IgD-negative memory B cell (primary cell): ENCODE data around the gene BSN. TPM values are rescaled to one million over a fixed set of nuclear protein-coding genes. Genes with fewer than 3 reads are reported as not detected.

Experiments
- H3K27ac Mint-ChIP-seq, 3 donors: one replicate each; pipeline ENCODE4 v1.8.0; 2020 to 2022; ENCODE audit warnings: mild to moderate bottlenecking in 3 of 3, mixed read lengths in 3 of 3, moderate library complexity in 1 of 3
- H3K27me3 Mint-ChIP-seq: one replicate; pipeline ENCODE4 v1.8.0; 2021; ENCODE audit warnings: mixed read lengths
- H3K36me3 Mint-ChIP-seq: one replicate; pipeline ENCODE4 v1.8.0; 2020; ENCODE audit warnings: mild to moderate bottlenecking, mixed read lengths
- H3K4me1 Mint-ChIP-seq, 3 donors: one replicate each; pipeline ENCODE4 v1.8.0; 2020 to 2022; ENCODE audit warnings: mixed read lengths in 3 of 3, mild to moderate bottlenecking in 1 of 3
- H3K4me3 Mint-ChIP-seq, 4 donors: one replicate each; pipeline ENCODE4 v1.8.0; 2020 to 2022; ENCODE audit warnings: mild to moderate bottlenecking in 4 of 4, mixed read lengths in 4 of 4, moderate library complexity in 3 of 4
- H3K9me3 Mint-ChIP-seq, 3 donors: one replicate each; pipeline ENCODE4 v1.8.0; 2020 to 2021; ENCODE audit warnings: mixed read lengths in 3 of 3, mild to moderate bottlenecking in 1 of 3
- polyA plus RNA-seq: library from polyadenylated mRNA; unstranded; fragments of 300-500 nt; fragmentation: Illumina TruSeq; gene quantifications from one replicate; pipeline ENCODE4 v1.2.3, GENCODE V29; 2021

Gene BSN
- polyA plus RNA-seq, 1 donor from 2014 or later: 0.05 TPM

GRCh38 chr3:49607105-49607591, 52.9 kb downstream of the BSN start:
- H3K4me1 Mint-ChIP-seq: no peaks in the 10 kb centered on the region
- no peak overlapping the region for H3K27ac Mint-ChIP-seq
- H3K27me3 Mint-ChIP-seq: no peaks in the 10 kb centered on the region
- no peak overlapping the region for H3K4me3 Mint-ChIP-seq
- H3K36me3 Mint-ChIP-seq: peaks cover 2% of the 10 kb centered on the region
- no peaks in the 10 kb centered on the region for H3K9me3 Mint-ChIP-seq

- Mint-ChIP-seq H3K36me3 (peaks cover under 1% of the 10 kb centered on the region), H3K9me3 (peaks cover 0 to 6% (median 0%) of the 10 kb centered on the region in 3 donors), H3K27ac (no peak overlapping the region), H3K27me3 (no peaks in the 10 kb centered on the region), H3K4me3 (no peak overlapping the region), H3K4me1 (no peaks in the 10 kb centered on the region)
Measured at GRCh38 chr3:49607796-49608195, 53.5 kb downstream of the BSN start.

- Mint-ChIP-seq H3K27me3 (no peaks in the 10 kb centered on the region), H3K9me3 (peaks cover 0 to 9% (median 0%) of the 10 kb centered on the region in 3 donors), H3K4me1 (no peaks in the 10 kb centered on the region), H3K4me3 (no peak overlapping the region), H3K36me3 (no peaks in the 10 kb centered on the region), H3K27ac (no peak overlapping the region)
Measured at GRCh38 chr3:49609314-49609713, 55.0 kb downstream of the BSN start.

GRCh38 chr3:49609815-49610214, 55.5 kb downstream of the BSN start:
- no peak overlapping the region for H3K27ac Mint-ChIP-seq
- no peaks in the 10 kb centered on the region for H3K4me1 Mint-ChIP-seq
- no peaks in the 10 kb centered on the region for H3K36me3 Mint-ChIP-seq
- H3K9me3 Mint-ChIP-seq: peaks cover 0 to 9% (median 0%) of the 10 kb centered on the region in 3 donors
- H3K27me3 Mint-ChIP-seq: no peaks in the 10 kb centered on the region
- no peak overlapping the region for H3K4me3 Mint-ChIP-seq

GRCh38 chr3:49610666-49611280, 56.5 kb downstream of the BSN start:
- Mint-ChIP-seq H3K27me3 (no peaks in the 10 kb centered on the region), H3K9me3 (peaks cover 0 to 9% (median 0%) of the 10 kb centered on the region in 3 donors), H3K36me3 (no peaks in the 10 kb centered on the region), H3K27ac (no peak overlapping the region), H3K4me3 (no peak overlapping the region), H3K4me1 (no peaks in the 10 kb centered on the region)

- Mint-ChIP-seq H3K4me1 (no peaks in the 10 kb centered on the region), H3K27ac (no peak overlapping the region), H3K4me3 (no peak overlapping the region), H3K36me3 (no peaks in the 10 kb centered on the region), H3K9me3 (peaks cover 0 to 9% (median 0%) of the 10 kb centered on the region in 3 donors), H3K27me3 (no peaks in the 10 kb centered on the region)
Measured at GRCh38 chr3:49611291-49611690, 57.0 kb downstream of the BSN start.

GRCh38 chr3:49611719-49612118, 57.4 kb downstream of the BSN start:
- Mint-ChIP-seq H3K27me3 (no peaks in the 10 kb centered on the region), H3K27ac (no peak overlapping the region), H3K4me1 (no peaks in the 10 kb centered on the region), H3K9me3 (peaks cover 0 to 9% (median 0%) of the 10 kb centered on the region in 3 donors), H3K4me3 (no peak overlapping the region), H3K36me3 (no peaks in the 10 kb centered on the region)

GRCh38 chr3:49614936-49615335, 60.7 kb downstream of the BSN start:
- H3K27ac Mint-ChIP-seq: peak overlapping the region in 1 of 3 donors; percentile 5
- no peak overlapping the region for H3K4me3 Mint-ChIP-seq
- peaks cover 0 to 9% (median 0%) of the 10 kb centered on the region in 3 donors for H3K9me3 Mint-ChIP-seq
- peaks cover 2% of the 10 kb centered on the region for H3K27me3 Mint-ChIP-seq
- no peaks in the 10 kb centered on the region for H3K4me1 Mint-ChIP-seq
- no peaks in the 10 kb centered on the region for H3K36me3 Mint-ChIP-seq

- Mint-ChIP-seq H3K27me3 (peaks cover 2% of the 10 kb centered on the region), H3K4me3 (no peak overlapping the region), H3K9me3 (peaks cover 0 to 9% (median 0%) of the 10 kb centered on the region in 3 donors), H3K4me1 (no peaks in the 10 kb centered on the region), H3K27ac (no peak overlapping the region), H3K36me3 (no peaks in the 10 kb centered on the region)
Measured at GRCh38 chr3:49616061-49616460, 61.8 kb downstream of the BSN start.

- no peak overlapping the region for H3K4me3 Mint-ChIP-seq
- H3K27me3 Mint-ChIP-seq: peaks cover 4% of the 10 kb centered on the region
- peaks cover 0 to 9% (median 0%) of the 10 kb centered on the region in 3 donors for H3K9me3 Mint-ChIP-seq
- no peaks in the 10 kb centered on the region for H3K36me3 Mint-ChIP-seq
- H3K27ac Mint-ChIP-seq: no peak overlapping the region
- no peaks in the 10 kb centered on the region for H3K4me1 Mint-ChIP-seq
Measured at GRCh38 chr3:49616491-49616941, 62.2 kb downstream of the BSN start.

GRCh38 chr3:49617390-49618013, 63.2 kb downstream of the BSN start:
- Mint-ChIP-seq H3K4me1 (no peaks in the 10 kb centered on the region), H3K9me3 (peaks cover 0 to 6% (median 0%) of the 10 kb centered on the region in 3 donors), H3K27ac (no peak overlapping the region), H3K36me3 (no peaks in the 10 kb centered on the region), H3K27me3 (peaks cover 4% of the 10 kb centered on the region), H3K4me3 (no peak overlapping the region)

GRCh38 chr3:49618412-49618811, 64.1 kb downstream of the BSN start:
- Mint-ChIP-seq H3K4me1 (no peaks in the 10 kb centered on the region), H3K9me3 (no peaks in the 10 kb centered on the region), H3K27me3 (peaks cover 4% of the 10 kb centered on the region), H3K4me3 (no peak overlapping the region), H3K27ac (no peak overlapping the region), H3K36me3 (no peaks in the 10 kb centered on the region)

- no peaks in the 10 kb centered on the region for H3K36me3 Mint-ChIP-seq
- H3K9me3 Mint-ChIP-seq: no peaks in the 10 kb centered on the region
- H3K4me3 Mint-ChIP-seq: no peak overlapping the region
- H3K27ac Mint-ChIP-seq: no peak overlapping the region
- no peaks in the 10 kb centered on the region for H3K4me1 Mint-ChIP-seq
- peaks cover 4% of the 10 kb centered on the region for H3K27me3 Mint-ChIP-seq
Measured at GRCh38 chr3:49619649-49620048, 65.4 kb downstream of the BSN start.

GRCh38 chr3:49620728-49621127, 66.5 kb downstream of the BSN start:
- Mint-ChIP-seq H3K27ac (no peak overlapping the region), H3K4me1 (no peaks in the 10 kb centered on the region), H3K36me3 (no peaks in the 10 kb centered on the region), H3K27me3 (peaks cover 4% of the 10 kb centered on the region), H3K9me3 (no peaks in the 10 kb centered on the region), H3K4me3 (no peak overlapping the region)

GRCh38 chr3:49623071-49623470, 68.8 kb downstream of the BSN start:
- H3K9me3 Mint-ChIP-seq: no peaks in the 10 kb centered on the region
- H3K4me3 Mint-ChIP-seq: no peak overlapping the region
- no peak overlapping the region for H3K27ac Mint-ChIP-seq
- no peaks in the 10 kb centered on the region for H3K36me3 Mint-ChIP-seq
- peaks cover 4% of the 10 kb centered on the region for H3K27me3 Mint-ChIP-seq
- peaks cover 0 to under 1% (median 0%) of the 10 kb centered on the region in 3 donors for H3K4me1 Mint-ChIP-seq

GRCh38 chr3:49625071-49625470, 70.8 kb downstream of the BSN start:
- H3K4me3 Mint-ChIP-seq: no peak overlapping the region
- no peak overlapping the region for H3K27ac Mint-ChIP-seq
- H3K27me3 Mint-ChIP-seq: peaks cover 2% of the 10 kb centered on the region
- H3K9me3 Mint-ChIP-seq: no peaks in the 10 kb centered on the region
- no peaks in the 10 kb centered on the region for H3K36me3 Mint-ChIP-seq
- peaks cover 0 to 2% (median 0%) of the 10 kb centered on the region in 3 donors for H3K4me1 Mint-ChIP-seq
